HS-5 (cell line): ENCODE data around the gene ARHGEF37.

Experiments used
- DNase-seq: peaks from one replicate; pipeline ENCODE4 v3.0.0-alpha.2; 2012; ENCODE audit warnings: low read depth

The ARHGEF37 gene

DNA sequence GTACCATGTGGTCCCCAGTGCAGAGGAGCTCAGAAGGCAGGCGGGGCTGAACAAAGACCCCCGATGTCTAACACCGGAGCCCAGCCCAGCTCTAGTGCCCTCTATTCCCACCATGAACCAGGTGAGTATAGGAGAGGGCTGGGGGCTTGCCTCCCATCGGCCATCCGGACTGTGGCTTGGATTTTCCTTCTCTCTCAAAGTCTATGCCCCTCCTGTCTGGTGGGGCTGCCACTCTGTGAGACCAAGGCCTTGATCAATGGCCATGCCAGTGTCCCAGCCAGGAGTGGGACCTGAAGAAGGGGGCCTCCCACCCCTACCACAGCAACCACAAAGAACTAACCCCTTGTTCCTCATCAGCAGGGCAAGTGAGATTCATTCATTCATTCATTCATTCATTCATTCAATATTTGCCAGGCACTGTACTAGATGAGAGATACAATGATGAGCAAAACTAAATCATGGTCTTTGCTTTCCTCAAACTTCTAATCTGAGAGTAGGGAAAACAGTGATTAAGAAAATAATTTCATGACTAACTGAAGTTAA lies 47.6 kb downstream of the ARHGEF37 start:
- no peak for DNase-seq

DNA sequence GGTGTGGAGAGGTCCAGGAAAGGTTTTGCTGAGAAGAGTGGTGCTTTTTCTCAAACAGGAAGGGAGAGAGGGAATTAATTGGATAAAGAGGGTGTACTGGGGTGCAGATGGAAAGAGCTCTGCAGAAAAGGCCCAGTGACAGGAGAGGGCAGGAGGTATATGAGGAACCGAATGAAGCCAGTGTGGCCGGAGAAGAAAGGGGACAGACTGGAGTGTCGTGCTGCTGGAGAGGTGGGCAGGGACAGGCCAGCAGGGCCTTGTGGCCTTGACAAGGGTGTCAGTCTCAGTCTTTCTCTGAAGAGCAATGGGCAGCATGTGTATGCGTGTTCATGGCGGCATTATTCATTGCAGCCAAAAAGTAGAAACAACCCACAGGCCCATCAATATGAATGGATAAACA lies 48.1 kb downstream of the ARHGEF37 start:
- no peak for DNase-seq

- no peak for DNase-seq
Observed at GRCh38 chr5:149630337-149630736, 49.0 kb downstream of the ARHGEF37 start.

GRCh38 chr5:149631506-149631905 lies 50.2 kb downstream of the ARHGEF37 start:
- DNase-seq, result no peak

- peak; percentile 14 for DNase-seq
Observed at GRCh38 chr5:149632311-149633251, 51.3 kb downstream of the ARHGEF37 start.

DNA sequence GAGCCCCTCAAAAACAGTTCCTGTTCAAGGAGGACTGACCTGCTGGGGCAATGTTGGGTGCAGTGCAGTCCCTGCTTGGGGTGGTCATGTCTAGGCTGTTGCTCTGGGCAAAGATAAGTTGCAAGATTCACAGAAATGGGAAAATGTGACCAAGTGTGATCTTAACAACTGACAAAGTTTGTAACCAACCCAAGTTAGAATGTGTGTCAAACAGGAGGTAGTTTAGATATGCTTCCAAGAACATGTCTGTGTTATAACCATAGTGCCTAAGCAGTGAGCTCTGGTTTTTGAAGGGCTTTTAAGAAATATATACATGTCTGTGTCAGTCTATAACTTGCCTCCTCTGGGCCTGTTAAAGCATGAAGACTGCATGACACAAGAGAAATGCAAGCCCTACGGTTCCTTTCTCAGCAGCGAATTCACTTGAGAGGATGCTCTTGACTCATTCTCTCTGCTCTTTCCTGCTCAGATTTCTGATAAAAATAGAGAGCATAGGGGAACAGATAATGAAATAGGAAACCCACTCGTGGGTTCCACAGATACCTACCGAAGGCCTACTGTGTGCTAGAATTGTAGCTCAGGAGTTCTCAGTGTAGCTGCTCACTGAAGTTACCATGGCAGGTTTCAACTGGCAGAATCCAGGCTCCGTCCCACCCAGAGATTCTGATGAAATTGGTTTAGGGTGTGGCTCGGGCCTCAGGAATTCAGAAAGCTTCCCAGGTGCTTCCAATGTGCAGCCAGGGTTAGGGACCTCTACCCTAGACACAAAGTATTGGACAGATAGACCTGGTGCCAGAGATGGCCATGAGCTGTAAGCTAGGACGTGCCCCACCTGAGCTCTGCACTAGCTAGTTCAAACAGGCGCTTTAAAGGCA lies 52.4 kb downstream of the ARHGEF37 start:
- no peak for DNase-seq

GRCh38 chr5:149635394-149635793 lies 54.1 kb downstream of the ARHGEF37 start:
- no peak for DNase-seq

DNA sequence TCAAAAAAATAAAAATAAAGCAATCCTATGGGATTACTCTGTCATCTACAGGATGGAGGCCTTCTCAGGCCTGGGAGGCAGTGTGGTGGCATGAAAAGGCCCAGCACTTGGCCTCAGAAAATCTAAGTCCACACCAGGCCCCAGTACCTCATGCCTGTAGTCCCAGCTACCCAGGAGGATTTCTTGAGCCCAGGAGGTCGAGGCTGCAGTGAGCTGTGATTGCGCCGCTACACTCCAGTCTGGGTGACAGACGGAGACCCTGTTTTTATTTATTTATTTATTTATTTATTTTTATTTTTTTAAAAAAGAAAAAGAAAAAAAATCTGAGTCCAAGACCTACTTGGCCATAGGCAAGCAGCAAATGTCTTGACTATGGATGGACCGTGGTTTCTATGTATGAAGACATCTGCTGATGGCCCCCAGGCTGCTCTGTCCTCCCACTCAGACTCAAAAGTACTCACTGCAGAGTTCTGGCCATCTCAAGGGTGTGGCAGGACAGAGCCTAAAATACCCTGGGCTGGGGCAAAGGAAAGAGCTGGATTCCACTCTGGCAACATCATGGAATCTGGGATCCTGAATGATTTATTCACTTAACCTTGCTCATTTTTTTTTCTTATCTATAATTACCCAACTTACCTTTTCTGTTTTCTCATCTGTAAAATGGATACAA lies 55.0 kb downstream of the ARHGEF37 start:
- no peak for DNase-seq

DNA sequence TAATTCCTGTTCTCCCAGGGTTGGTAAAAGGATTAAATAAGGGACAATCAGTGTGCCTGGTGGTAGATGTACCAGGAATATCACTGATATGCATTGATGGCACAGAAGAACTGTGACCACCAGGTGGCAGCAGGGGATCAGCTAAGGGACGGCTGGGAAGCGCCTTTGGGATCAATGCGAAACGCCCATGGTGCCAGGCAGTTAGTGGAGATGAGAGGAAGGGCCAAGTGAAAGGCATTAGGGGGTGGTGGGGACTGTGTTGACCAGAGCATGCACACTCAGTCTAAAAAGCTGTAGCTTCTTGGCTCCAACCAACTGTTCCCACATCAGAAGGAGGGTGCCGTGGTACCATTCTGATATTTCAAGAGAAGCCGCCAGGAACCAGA lies 55.6 kb downstream of the ARHGEF37 start:
- DNase-seq, result peak; percentile 15

DNA sequence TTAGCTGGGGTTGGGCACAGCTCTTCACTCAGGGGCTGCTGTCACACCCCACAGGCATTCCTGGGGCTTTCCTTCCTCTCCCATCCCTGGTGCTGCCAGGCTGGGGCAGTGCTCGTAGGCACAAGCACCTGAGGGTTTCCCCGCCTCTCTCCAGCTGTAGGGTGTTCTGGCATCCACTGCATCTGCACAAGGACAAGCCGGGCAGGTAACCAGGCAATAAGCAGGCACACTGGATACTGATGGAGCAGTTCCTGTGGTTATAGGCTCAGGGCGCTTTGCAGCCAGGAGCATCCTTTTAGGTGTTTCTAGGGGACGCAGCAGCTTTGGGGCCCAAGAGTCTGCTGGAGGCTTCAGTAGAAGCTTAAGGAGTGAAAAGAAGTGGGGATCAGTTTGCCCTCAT lies 56.8 kb downstream of the ARHGEF37 start:
- no peak for DNase-seq

DNA sequence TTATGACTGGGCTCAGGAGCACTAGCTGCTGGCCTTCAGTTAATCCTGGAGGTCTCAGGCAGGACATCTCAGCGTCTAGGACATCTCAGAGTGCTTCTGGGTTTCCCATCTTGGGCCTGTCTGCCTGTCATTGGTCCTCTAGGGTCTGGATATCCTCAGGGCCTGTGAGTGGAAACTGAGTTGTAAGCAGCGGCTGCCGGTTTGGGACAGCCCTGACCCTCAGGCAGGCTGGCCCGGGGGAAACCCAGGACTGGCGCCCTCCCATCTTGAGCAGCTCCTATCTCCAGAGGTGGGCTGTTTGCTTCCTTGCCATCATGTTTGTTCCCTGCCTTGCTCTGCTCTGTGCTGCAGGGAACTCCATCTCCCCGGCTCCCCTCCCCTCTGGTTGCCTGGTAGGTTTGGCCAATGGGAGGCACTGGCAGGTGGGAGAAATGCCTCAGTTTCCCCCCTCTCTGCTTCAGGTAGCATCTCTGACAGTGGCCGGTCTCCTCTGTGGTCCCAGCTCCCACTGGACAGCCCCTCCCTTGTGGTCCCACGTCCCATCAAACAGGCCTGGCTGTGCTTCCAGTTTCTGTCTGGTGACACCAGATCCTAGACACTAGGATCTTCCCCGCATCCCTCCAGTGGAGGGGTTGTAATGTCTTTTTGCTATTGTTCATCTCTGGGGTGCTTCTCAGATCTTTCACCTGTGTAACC lies 57.4 kb downstream of the ARHGEF37 start:
- no peak for DNase-seq

DNA sequence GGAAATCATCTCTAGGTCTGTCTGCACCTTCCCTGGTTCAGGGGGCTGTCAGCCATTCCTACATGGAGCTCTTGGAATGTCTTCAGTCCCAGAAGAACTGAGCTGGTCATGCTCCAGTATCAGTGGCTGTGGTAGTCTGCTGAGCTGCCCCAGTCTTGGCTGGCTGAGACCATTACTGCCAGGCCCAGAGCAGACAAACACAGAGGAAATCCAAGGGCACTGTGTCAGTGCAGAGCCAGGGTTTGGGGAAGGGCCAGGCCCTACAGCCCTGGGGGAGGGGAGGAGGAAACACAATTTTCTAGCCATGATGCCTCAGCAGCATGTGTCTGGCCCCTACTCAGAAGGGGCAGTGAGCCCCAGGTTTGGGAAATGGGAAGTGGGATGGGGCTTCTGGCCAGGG lies 58.4 kb downstream of the ARHGEF37 start:
- no peak for DNase-seq

DNA sequence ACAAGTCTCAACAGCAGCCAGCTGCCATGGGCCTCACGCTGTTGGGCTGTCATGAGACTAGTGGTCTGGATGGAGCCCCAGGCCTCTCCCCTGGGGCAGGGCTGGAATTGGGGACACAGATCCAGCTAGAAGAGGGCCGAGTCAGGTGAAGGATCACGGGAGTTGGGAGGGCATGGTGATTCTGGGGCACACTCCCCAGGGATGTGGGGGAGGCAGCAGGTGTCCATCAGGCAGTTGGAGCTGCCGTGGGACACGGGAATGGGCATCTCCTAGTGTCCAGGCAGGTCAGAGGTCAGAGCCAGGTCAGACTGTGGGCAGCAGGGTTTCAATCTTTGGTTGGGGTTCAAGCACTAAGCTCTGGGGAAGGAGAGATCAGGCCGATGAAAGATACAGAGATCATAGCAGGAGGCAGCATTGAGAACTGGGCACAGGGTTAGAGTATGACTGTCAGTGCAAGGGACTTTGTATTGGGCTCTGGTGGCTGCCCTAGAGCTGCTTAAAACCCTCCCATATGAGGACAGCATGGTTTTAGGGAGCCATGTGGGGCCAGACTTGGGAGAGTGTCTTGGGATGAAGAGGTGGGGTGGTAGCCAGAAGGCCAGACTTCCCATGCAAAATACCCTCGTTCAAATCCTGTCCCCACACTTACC lies 59.2 kb downstream of the ARHGEF37 start:
- no peak for DNase-seq

GRCh38 chr5:149641000-149641576 lies 59.8 kb downstream of the ARHGEF37 start:
- DNase-seq, result no peak

DNA sequence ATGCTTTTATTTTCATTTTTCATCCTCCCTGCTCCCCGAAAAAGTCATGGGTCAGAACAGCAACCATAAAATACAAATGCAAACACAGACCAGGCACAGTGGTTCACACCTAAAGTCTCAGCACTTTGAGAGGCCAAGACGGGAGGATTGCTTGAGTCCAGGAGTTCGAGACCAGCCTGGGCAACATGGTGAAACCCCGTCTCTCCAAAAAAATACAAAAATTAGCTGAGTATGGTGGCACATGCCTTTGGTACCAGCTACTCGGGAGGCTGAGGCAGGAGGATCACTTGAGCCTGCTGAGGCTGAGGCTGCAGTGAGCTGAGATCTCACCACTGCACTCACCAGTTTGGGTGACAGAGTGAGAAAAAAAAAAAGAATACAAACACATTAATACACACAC lies 60.3 kb downstream of the ARHGEF37 start:
- no peak for DNase-seq

DNA sequence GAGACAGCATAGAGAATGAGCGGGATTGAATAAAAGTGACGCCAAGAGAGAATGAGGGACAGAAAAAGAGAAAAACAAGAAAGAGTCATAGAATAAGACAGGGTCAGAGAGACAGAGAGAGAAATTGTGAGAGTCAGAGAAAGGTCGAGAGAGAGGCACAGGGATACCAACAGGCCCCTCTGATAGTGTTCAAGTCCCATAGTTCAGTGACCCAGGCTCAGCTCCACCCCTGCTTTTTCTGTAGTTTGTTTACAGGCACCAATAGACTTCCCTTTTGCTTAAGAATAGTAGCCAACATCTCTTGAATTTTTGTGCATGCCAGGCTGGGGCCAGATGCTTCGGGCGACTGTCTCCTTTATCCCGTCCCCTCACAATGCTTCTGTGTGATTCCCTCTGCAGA lies 62.5 kb downstream of the ARHGEF37 start:
- no peak for DNase-seq

GRCh38 chr5:149644629-149645028 lies 63.3 kb downstream of the ARHGEF37 start:
- DNase-seq, result no peak

DNA sequence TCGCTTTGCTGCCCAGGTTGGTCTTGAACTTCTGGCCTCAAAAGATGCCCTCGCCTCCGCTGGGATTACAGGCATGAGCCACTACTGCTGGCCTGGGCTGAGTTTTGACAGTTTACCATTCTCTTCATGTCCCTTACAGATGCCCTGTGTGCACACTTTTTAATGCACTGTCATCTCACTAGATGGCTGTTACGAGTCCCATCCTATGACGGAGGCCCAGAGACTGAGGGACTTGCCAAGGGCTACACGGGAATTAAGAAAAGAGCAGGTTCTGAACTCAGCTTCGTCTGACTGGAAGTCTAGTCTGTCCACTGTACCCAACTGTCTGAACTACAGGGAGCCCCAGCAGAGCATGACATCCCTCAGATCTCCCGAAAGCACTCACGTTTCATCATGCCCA lies 63.9 kb downstream of the ARHGEF37 start:
- DNase-seq, result no peak

- DNase-seq, result no peak
Observed at GRCh38 chr5:149645725-149646124, 64.4 kb downstream of the ARHGEF37 start.

- no peak for DNase-seq
Observed at GRCh38 chr5:149646564-149646963, 65.3 kb downstream of the ARHGEF37 start.

- no peak for DNase-seq
Observed at GRCh38 chr5:149647334-149647733, 66.0 kb downstream of the ARHGEF37 start.
